GM12864 (cell line): ENCODE results near the gene ULK3.

Experiments
- DNase-seq: peaks from one replicate; pipeline ENCODE4 v3.0.0-alpha.2; 2011; ENCODE audit warnings: low read depth
- H3K4me3 ChIP-seq: 2 replicates; pipeline ENCODE4 v1.5.1; 2011; ENCODE audit warnings: mild to moderate bottlenecking, low read depth, low read length, control low read depth
- CTCF ChIP-seq: IDR thresholded peaks from 2 replicates; pipeline ENCODE4 v1.5.1; 2011; ENCODE audit warnings: low read depth, mild to moderate bottlenecking, moderate library complexity, low read length, control low read depth, inconsistent platforms; ENCODE audit errors: missing control alignments

The ULK3 gene

GRCh38 chr15:74800559-74801094 is 42.3 kb downstream of the ULK3 start:
- TF ChIP-seq CTCF: no peak
- DNase-seq: no peak
- no peak overlapping the region for H3K4me3 ChIP-seq

GRCh38 chr15:74799856-74800558 is 42.9 kb downstream of the ULK3 start:
- peak; percentile 99 for TF ChIP-seq CTCF

GRCh38 chr15:74799255-74799855 is 43.6 kb downstream of the ULK3 start:
- peak; percentile 17 for TF ChIP-seq CTCF
- no peak for DNase-seq
- no peak overlapping the region for H3K4me3 ChIP-seq

More at GRCh38 chr15:74799856-74800558, 42.9 kb downstream of the ULK3 start:
- H3K4me3 ChIP-seq: no peak overlapping the region
- no peak for DNase-seq

GRCh38 chr15:74798388-74799254 is 44.3 kb downstream of the ULK3 start:
- DNase-seq: no peak
- no peak overlapping the region for H3K4me3 ChIP-seq
- TF ChIP-seq CTCF: peak; percentile 44

- no peak for TF ChIP-seq CTCF
- H3K4me3 ChIP-seq: no peak overlapping the region
- no peak for DNase-seq
Measured at GRCh38 chr15:74795966-74796625, 46.9 kb downstream of the ULK3 start.

GRCh38 chr15:74794970-74795349 is 48.0 kb downstream of the ULK3 start:
- TF ChIP-seq CTCF: no peak
- DNase-seq: no peak
- H3K4me3 ChIP-seq: no peak overlapping the region
